IMR-90 (cell line): ENCODE measurements around the gene CCDC50. TPM values are rescaled to one million over a fixed set of nuclear protein-coding genes. Genes with fewer than 3 reads are reported as not detected.

ENCODE experiments used
- ATAC-seq: fragments of 200-7000 bp; cut with Tn5 transposase; 2 replicates; pipeline ENCODE4 v1.9.1; 2020; ENCODE audit warnings: low read depth, mild to moderate bottlenecking, moderate library complexity
- BruUV-seq: library from RNA; stranded (reverse); fragments of 400-500 nt; replicated peaks from 2 replicates; lab custom pipeline; 2021; lab: Mats Ljungman, UMichigan
- CTCF ChIA-PET: fragments of 300-600 bp; formaldehyde crosslinking; extraction: SDS; loops from one replicate; lab custom pipeline; 2021; ENCODE audit warnings: antibody characterized with exemption; lab: Yijun Ruan, JAX
- POLR2A ChIA-PET: fragments of 300-600 bp; sonication (Branson Sonifier 250); formaldehyde crosslinking; loops from one replicate; lab custom pipeline; 2022; ENCODE audit warnings: antibody characterized with exemption; ENCODE audit not compliant: unreplicated experiment; lab: Charles Lee
- DNase-seq: peaks from one replicate; pipeline ENCODE4 v3.0.0; 2013
- H2AFZ ChIP-seq: replicated peaks from 2 replicates; pipeline ENCODE3; 2013; ENCODE audit warnings: low read length, mild to moderate bottlenecking; ENCODE audit not compliant: poor library complexity
- H2AK5ac ChIP-seq: 2 replicates; pipeline ENCODE4 v1.6.1; 2013; ENCODE audit warnings: low read depth, low read length, inconsistent platforms
- H2AK9ac ChIP-seq: replicated peaks from 2 replicates; pipeline ENCODE3; 2013; ENCODE audit warnings: mild to moderate bottlenecking, low read depth, low read length, moderate library complexity; ENCODE audit not compliant: poor library complexity
- H2BK120ac ChIP-seq: 2 replicates; pipeline ENCODE4 v1.6.1; 2013; ENCODE audit warnings: low read depth, low read length, inconsistent platforms
- H2BK15ac ChIP-seq: 3 replicates; pipeline ENCODE4 v1.6.1; 2013; ENCODE audit warnings: low read depth, low read length, inconsistent platforms
- H2BK20ac ChIP-seq: 2 replicates; pipeline ENCODE4 v1.6.1; 2013; ENCODE audit warnings: low read depth, mild to moderate bottlenecking, inconsistent platforms, low read length, moderate library complexity
- H2BK5ac ChIP-seq: 2 replicates; pipeline ENCODE4 v1.6.1; 2013; ENCODE audit warnings: mild to moderate bottlenecking, low read depth, low read length, inconsistent platforms; ENCODE audit not compliant: poor library complexity, severe bottlenecking
- H3K14ac ChIP-seq: replicated peaks from 2 replicates; pipeline ENCODE4 v1.6.1; 2013; ENCODE audit warnings: low read depth, low read length, inconsistent platforms
- H3K18ac ChIP-seq: 2 replicates; pipeline ENCODE4 v1.6.1; 2013; ENCODE audit warnings: low read depth, low read length, control low read depth
- H3K23ac ChIP-seq: 2 replicates; pipeline ENCODE4 v1.6.1; 2013; ENCODE audit warnings: low read depth, low read length, inconsistent platforms
- H3K27ac ChIP-seq: 2 replicates; pipeline ENCODE4 v1.5.1; 2013; ENCODE audit warnings: mild to moderate bottlenecking, control low read depth, low read length; ENCODE audit not compliant: insufficient read depth
- H3K27me3 ChIP-seq: 2 replicates; pipeline ENCODE4 v1.6.1; 2013; ENCODE audit warnings: low read length; ENCODE audit not compliant: control insufficient read depth, insufficient read depth
- H3K36me3 ChIP-seq: 2 replicates; pipeline ENCODE4 v1.6.1; 2013; ENCODE audit warnings: low read length, mixed read lengths; ENCODE audit not compliant: control insufficient read depth, insufficient read depth
- H3K4ac ChIP-seq: 2 replicates; pipeline ENCODE4 v1.6.1; 2013; ENCODE audit warnings: low read depth, low read length, inconsistent platforms
- H3K4me1 ChIP-seq: 2 replicates; pipeline ENCODE4 v1.6.1; 2013; ENCODE audit warnings: low read length, mixed read lengths; ENCODE audit not compliant: control insufficient read depth, insufficient read depth
- H3K4me2 ChIP-seq: 2 replicates; pipeline ENCODE4 v1.6.1; 2013; ENCODE audit warnings: low read depth, mild to moderate bottlenecking, control low read depth, low read length, moderate library complexity
- H3K4me3 ChIP-seq: 2 replicates; pipeline ENCODE4 v1.5.1; 2013; ENCODE audit warnings: low read depth, mild to moderate bottlenecking, control low read depth, low read length, moderate library complexity; ENCODE audit not compliant: insufficient read depth
- H3K56ac ChIP-seq: 2 replicates; pipeline ENCODE4 v1.6.1; 2013; ENCODE audit warnings: low read length, inconsistent platforms; ENCODE audit not compliant: insufficient read depth; ENCODE audit errors: extremely low read depth
- H3K79me1 ChIP-seq, 2 experiments: 2 replicates each; pipeline ENCODE4 v1.6.1; 2013; ENCODE audit warnings: low read length in 2 of 2, inconsistent platforms in 1 of 2, low read depth in 1 of 2
- H3K9ac ChIP-seq: 2 replicates; pipeline ENCODE4 v1.6.1; 2013; ENCODE audit warnings: low read depth, low read length, control low read depth
- H3K9me1 ChIP-seq: 2 replicates; pipeline ENCODE4 v1.6.1; 2013; ENCODE audit warnings: low read length, inconsistent platforms; ENCODE audit not compliant: insufficient read depth
- H3K9me3 ChIP-seq: 2 replicates; pipeline ENCODE4 v1.6.1; 2013; ENCODE audit warnings: low read length; ENCODE audit not compliant: control insufficient read depth, insufficient read depth
- H4K20me1 ChIP-seq: 2 replicates; pipeline ENCODE4 v1.6.1; 2013; ENCODE audit warnings: low read length, inconsistent platforms; ENCODE audit not compliant: insufficient read depth
- H4K5ac ChIP-seq: 2 replicates; pipeline ENCODE4 v1.6.1; 2013; ENCODE audit warnings: mild to moderate bottlenecking, low read depth, low read length, control low read depth
- H4K8ac ChIP-seq, 2 experiments: 2 replicates each; pipeline ENCODE4 v1.6.1; 2013; ENCODE audit warnings: low read depth in 2 of 2, low read length in 2 of 2, control low read depth in 1 of 2, inconsistent platforms in 1 of 2
- H4K91ac ChIP-seq: 2 replicates; pipeline ENCODE4 v1.6.1; 2013; ENCODE audit warnings: low read depth, low read length, inconsistent platforms; ENCODE audit not compliant: insufficient read depth
- FOS ChIP-seq: fragments of 150-350 bp; IDR thresholded peaks from 2 replicates; pipeline ENCODE4 v1.6.1; 2016; ENCODE audit warnings: low read depth, low read length
- MAFK ChIP-seq: IDR thresholded peaks from 2 replicates; pipeline ENCODE4 v1.6.1; 2012; ENCODE audit warnings: low read depth, low read length, improper control_type of control experiment
- RAD21 ChIP-seq: IDR thresholded peaks from 2 replicates; pipeline ENCODE4 v1.6.1; 2012; ENCODE audit warnings: low read length, improper control_type of control experiment
- SMC3 ChIP-seq: fragments of 150-350 bp; IDR thresholded peaks from 2 replicates; pipeline ENCODE4 v1.6.1; 2016; ENCODE audit warnings: low read depth, mild to moderate bottlenecking, antibody characterized with exemption, low read length, moderate library complexity
- WGBS, 2 experiments: methylation state at CpG; one replicate each; pipeline versions ENCODE4 v1.1.5 to v1.1.7; 2013; ENCODE audit warnings: missing lambda C conversion rate in 2 of 2; ENCODE audit not compliant: insufficient read length in 1 of 2; ENCODE audit errors: extremely low coverage in 2 of 2; 5-methylcytosine and 5-hydroxymethylcytosine counted together
- dilution Hi-C: fragments of 300-500 bp; cut with HindIII; formaldehyde crosslinking; loops from one replicate; pipeline ENCODE4 v1.14.3; 2018; ENCODE audit warnings: low sequenced_read_pairs; ENCODE audit not compliant: unreplicated experiment
- in situ Hi-C: fragments of 300-500 bp; cut with MboI; formaldehyde crosslinking; loops from 3 replicates; pipeline ENCODE4 v1.14.3; 2019; ENCODE audit warnings: low sequenced_read_pairs, inconsistent platforms, mixed read lengths
- intact Hi-C: fragments of 100-400 bp; cut with micrococcal nuclease; formaldehyde crosslinking; loops from 2 replicates; pipeline ENCODE4 v1.10.0; 2022
- polyA plus RNA-seq, 3 experiments: library from polyadenylated mRNA; depleted of rRNA; stranded (reverse); fragments of >200 nt; gene quantifications; 2 replicates each; pipeline ENCODE4 v1.2.3, GENCODE V29; 2012; ENCODE audit warnings: low replicate concordance in 1 of 3
- total RNA-seq: library from RNA; depleted of rRNA; stranded (reverse); fragments of >200 nt; gene quantifications from 2 replicates; pipeline ENCODE4 v1.2.3, GENCODE V29; 2012

The CCDC50 gene
- total and polyA plus RNA-seq, 2 of the 4 experiments (the other 2 are of a cell fraction) = 59.0 to 63.1 TPM

DNA sequence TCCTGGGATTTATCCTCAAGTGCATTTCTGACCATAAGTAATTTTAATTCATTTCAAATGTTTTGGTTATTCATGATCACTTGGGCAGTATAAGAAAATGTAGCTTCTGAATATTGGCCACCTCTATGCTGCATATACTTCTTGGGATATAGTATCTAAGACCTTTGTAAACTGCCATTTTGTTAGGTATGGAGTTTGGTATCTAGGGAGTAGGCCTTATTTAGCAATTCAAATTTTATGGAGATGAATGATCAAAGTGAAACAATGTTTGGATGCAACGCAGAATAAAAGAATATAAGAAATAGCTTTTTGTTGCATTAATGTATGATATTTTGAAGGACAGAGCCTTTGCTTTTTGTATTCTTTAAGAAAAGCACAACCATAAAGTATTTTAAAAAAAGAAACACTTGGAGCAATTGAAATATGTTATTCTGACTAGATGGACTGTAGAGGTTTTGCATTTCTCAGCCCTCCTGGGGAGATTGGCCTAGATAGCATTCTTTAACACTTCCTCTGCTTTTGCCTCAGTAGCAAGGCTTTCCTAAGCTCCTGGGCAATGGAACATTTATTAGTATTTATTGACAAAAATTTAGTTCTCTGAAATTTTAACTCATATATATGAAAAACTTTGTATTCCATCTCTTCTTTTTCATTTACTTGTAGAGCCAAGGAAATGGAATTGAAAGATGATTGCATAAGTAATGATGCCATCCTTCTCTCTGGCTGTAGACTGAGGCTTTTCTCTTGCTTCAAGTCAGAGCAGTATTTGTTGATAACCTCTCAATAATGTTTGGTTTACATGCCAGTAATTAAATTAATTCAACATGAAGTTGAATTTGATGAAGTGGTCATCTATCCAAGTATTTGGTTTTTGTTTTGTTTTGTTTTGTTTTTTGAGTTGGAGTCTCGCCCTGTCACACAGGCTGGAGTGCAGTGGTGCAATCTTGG, 62.9 kb downstream of the CCDC50 start:
- no CpG with 5 or more reads among the region's 2 CpGs for WGBS, 2 experiments
- no peak overlapping the region for H4K8ac ChIP-seq

More for the DNA sequence above, 62.9 kb downstream of the CCDC50 start:
- Histone ChIP-seq H3K18ac (no peak overlapping the region), H3K4me2 (no peak overlapping the region), H3K14ac (no peak overlapping the region), H2BK120ac (no peak overlapping the region), H3K4me3 (no peak overlapping the region), H3K56ac (no peak overlapping the region), H2AK9ac (no peak overlapping the region), H3K9me1 (no peaks in the 10 kb centered on the region), H3K23ac (no peak overlapping the region), H3K4ac (no peak overlapping the region), H3K9ac (no peak overlapping the region), H4K5ac (0 out of 2 replicates have a peak overlapping the region, but pooled peaks have one; percentile 38), H2BK5ac (peak overlapping the region; percentile 44), H2AK5ac (no peak overlapping the region), H4K20me1 (no peaks in the 10 kb centered on the region), H3K4me1 (peaks cover 5% of the 10 kb centered on the region), H2BK15ac (no peak overlapping the region), H3K36me3 (peaks cover 15% of the 10 kb centered on the region), H3K27me3 (no peaks in the 10 kb centered on the region), H2BK20ac (no peak overlapping the region), H3K79me1 (peaks cover 4 to 17% of the 10 kb centered on the region in 2 experiments; a peak in 3 of 4 replicates), H4K91ac (no peak overlapping the region), H3K27ac (peak overlapping the region; percentile 2; the same call in 1 of the 2 replicates), H3K9me3 (no peaks in the 10 kb centered on the region), H2AFZ (no peak overlapping the region)
- in situ Hi-C loops = no loop called here
- intact Hi-C loops = loop anchor here (10.0 kb wide), 1 partner anchor 327 kb away; no protein-coding TSS in a partner anchor
- DNase-seq (no peak), ATAC-seq (no peak)
- no peak for TF ChIP-seq MAFK
- TF ChIP-seq SMC3 = no peak
- no peak for TF ChIP-seq FOS
- TF ChIP-seq RAD21 = no peak
- ChIA-PET CTCF (no interaction called here), POLR2A (interaction anchor here (0.6 kb wide), 1 partner anchor 423 kb away, joined by 3 read pairs; no protein-coding TSS in a partner anchor)
- BruUV-seq = TSS peak; percentile 38
- dilution Hi-C loops = no loop called here
